DOHH2 (cell line): ENCODE results near the gene BSND.

Experiments used
- H3F3A ChIP-seq: fragments of 200-600 bp; sonication (generic), shearing (Covaris generic); 2 replicates; pipeline ENCODE4 v1.6.0; 2016; ENCODE audit warnings: antibody characterized with exemption, mild to moderate bottlenecking; ENCODE audit not compliant: control insufficient read depth, insufficient read depth
- H3K27ac ChIP-seq: fragments of 200-600 bp; sonication (generic); 2 replicates; pipeline ENCODE4 v1.5.1; 2014; ENCODE audit warnings: low read depth, mild to moderate bottlenecking, low read length, moderate library complexity
- H3K27me3 ChIP-seq: fragments of 200-600 bp; sonication (generic); 2 replicates; pipeline ENCODE4 v1.6.1; 2014; ENCODE audit warnings: mild to moderate bottlenecking, low read length, mixed read lengths; ENCODE audit not compliant: control insufficient read depth
- H3K36me3 ChIP-seq: fragments of 200-600 bp; sonication (generic); 2 replicates; pipeline ENCODE4 v1.6.1; 2014; ENCODE audit warnings: mild to moderate bottlenecking, low read length, moderate library complexity, mixed read lengths; ENCODE audit not compliant: control insufficient read depth
- H3K4me1 ChIP-seq: fragments of 200-600 bp; sonication (generic); 2 replicates; pipeline ENCODE4 v1.6.1; 2014; ENCODE audit warnings: mild to moderate bottlenecking, low read length, mixed read lengths; ENCODE audit not compliant: control insufficient read depth
- H3K4me2 ChIP-seq: fragments of 200-600 bp; sonication (generic); 2 replicates; pipeline ENCODE4 v1.6.0; 2014; ENCODE audit warnings: mild to moderate bottlenecking, low read length, moderate library complexity
- H3K4me3 ChIP-seq: fragments of 200-600 bp; sonication (generic); 2 replicates; pipeline ENCODE4 v1.5.1; 2014; ENCODE audit warnings: mild to moderate bottlenecking, low read length, mixed read lengths
- H3K79me2 ChIP-seq: fragments of 200-600 bp; sonication (generic); 2 replicates; pipeline ENCODE4 v1.6.1; 2014; ENCODE audit warnings: mild to moderate bottlenecking, low read length, mixed read lengths; ENCODE audit not compliant: control insufficient read depth
- H3K9me2 ChIP-seq: fragments of 200-600 bp; sonication (generic); replicated peaks from 2 replicates; pipeline ENCODE4 v1.6.1; 2014; ENCODE audit warnings: mild to moderate bottlenecking, low read length, mixed read lengths; ENCODE audit not compliant: control insufficient read depth
- H3K9me3 ChIP-seq: fragments of 200-600 bp; sonication (generic); 2 replicates; pipeline ENCODE4 v1.6.1; 2014; ENCODE audit warnings: antibody characterized with exemption, low read length, mixed read lengths; ENCODE audit not compliant: control insufficient read depth, insufficient read depth
- H4K20me1 ChIP-seq: fragments of 200-600 bp; sonication (generic); 2 replicates; pipeline ENCODE4 v1.6.0; 2014; ENCODE audit warnings: low read depth, mild to moderate bottlenecking, antibody characterized with exemption, low read length, moderate library complexity; ENCODE audit not compliant: control insufficient read depth, insufficient read depth
- CTCF ChIP-seq: fragments of 200-600 bp; sonication (generic); IDR thresholded peaks from one replicate; pipeline ENCODE4 v1.5.1; 2014; ENCODE audit warnings: antibody characterized with exemption, mild to moderate bottlenecking, low read depth, low read length; ENCODE audit not compliant: poor library complexity, severe bottlenecking
- EZH2phosphoT487 ChIP-seq: fragments of 200-600 bp; sonication (generic); IDR thresholded peaks from 2 replicates; pipeline ENCODE4 v1.6.1; 2017; ENCODE audit warnings: borderline replicate concordance, mild to moderate bottlenecking, antibody characterized with exemption, low read length, moderate library complexity, mixed read lengths

BSND gene

DNA sequence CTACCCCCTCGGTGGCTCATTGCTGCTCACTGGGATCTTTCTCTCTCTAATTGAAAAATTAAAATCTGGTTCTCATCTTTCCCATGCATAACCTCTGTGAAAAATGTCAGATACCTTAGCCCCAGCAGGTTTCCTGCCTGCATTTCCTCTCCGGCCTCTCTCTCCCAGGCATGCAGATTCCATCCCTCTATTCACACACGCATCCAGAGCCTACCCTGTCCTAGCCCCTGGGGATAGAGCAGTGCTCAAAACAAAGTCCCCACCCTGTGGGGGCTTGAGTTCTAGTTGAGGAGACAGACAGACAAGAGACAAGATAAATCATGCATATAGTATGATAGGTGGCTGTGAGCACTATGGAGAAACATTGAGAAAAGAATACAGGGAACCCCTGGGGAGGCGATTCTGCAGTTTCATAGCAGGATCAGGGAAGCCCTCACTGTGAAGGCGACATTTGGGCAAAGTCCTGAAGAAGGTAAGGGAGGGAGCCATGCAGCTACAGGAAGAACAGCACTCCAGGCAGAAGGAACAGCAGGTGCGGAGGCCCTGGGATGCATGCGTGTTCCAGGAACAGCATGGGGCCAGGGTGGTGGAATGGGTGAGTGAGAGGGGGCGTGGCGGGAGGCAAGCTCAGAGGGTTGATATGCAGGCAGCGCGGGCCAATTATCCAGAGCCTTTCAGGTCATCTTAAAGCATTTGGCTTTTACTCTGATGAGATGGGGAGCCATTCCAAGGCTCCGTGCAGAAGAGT lies 3.5 kb upstream of the BSND start:
- no peaks in the 10 kb centered on the region for H3K79me2 ChIP-seq
- TF ChIP-seq CTCF (no peak), EZH2phosphoT487 (no peak)
- no peak overlapping the region for H3K27ac ChIP-seq
- no peak overlapping the region for H3K4me2 ChIP-seq
- peaks cover 9% of the 10 kb centered on the region; the same call in 1 of the 2 replicates for H3K27me3 ChIP-seq
- H4K20me1 ChIP-seq: no peaks in the 10 kb centered on the region
- H3K4me3 ChIP-seq: no peak overlapping the region
- no peaks in the 10 kb centered on the region for H3F3A ChIP-seq
- no peaks in the 10 kb centered on the region for H3K9me3 ChIP-seq
- H3K36me3 ChIP-seq: no peaks in the 10 kb centered on the region
- H3K4me1 ChIP-seq: no peaks in the 10 kb centered on the region
- H3K9me2 ChIP-seq: no peaks in the 10 kb centered on the region

GRCh38 chr1:54995835-54996234 lies 2.9 kb upstream of the BSND start:
- no peaks in the 10 kb centered on the region for H3F3A ChIP-seq
- H3K27ac ChIP-seq: no peak overlapping the region
- H3K4me2 ChIP-seq: no peak overlapping the region
- H3K36me3 ChIP-seq: no peaks in the 10 kb centered on the region
- H3K4me1 ChIP-seq: no peaks in the 10 kb centered on the region
- H3K4me3 ChIP-seq: no peak overlapping the region
- no peaks in the 10 kb centered on the region for H3K9me3 ChIP-seq
- no peaks in the 10 kb centered on the region for H3K9me2 ChIP-seq
- H3K79me2 ChIP-seq: no peaks in the 10 kb centered on the region
- peaks cover 9% of the 10 kb centered on the region; the same call in 1 of the 2 replicates for H3K27me3 ChIP-seq
- no peak for TF ChIP-seq CTCF
- TF ChIP-seq EZH2phosphoT487: no peak
- no peaks in the 10 kb centered on the region for H4K20me1 ChIP-seq

GRCh38 chr1:54996359-54996868 lies 2.3 kb upstream of the BSND start:
- H3K4me2 ChIP-seq: no peak overlapping the region
- H3K4me1 ChIP-seq: no peaks in the 10 kb centered on the region
- no peak overlapping the region for H3K4me3 ChIP-seq

More at GRCh38 chr1:54996359-54996868, 2.3 kb upstream of the BSND start:
- Histone ChIP-seq H3K36me3 (no peaks in the 10 kb centered on the region), H4K20me1 (no peaks in the 10 kb centered on the region), H3K27ac (no peak overlapping the region), H3K79me2 (no peaks in the 10 kb centered on the region), H3K9me2 (no peaks in the 10 kb centered on the region), H3K27me3 (peaks cover 9% of the 10 kb centered on the region), H3K9me3 (no peaks in the 10 kb centered on the region), H3F3A (no peaks in the 10 kb centered on the region)
- peak; percentile 92 for TF ChIP-seq CTCF
- no peak for TF ChIP-seq EZH2phosphoT487
